ENCODE results near the gene ITPR1.

DNA sequence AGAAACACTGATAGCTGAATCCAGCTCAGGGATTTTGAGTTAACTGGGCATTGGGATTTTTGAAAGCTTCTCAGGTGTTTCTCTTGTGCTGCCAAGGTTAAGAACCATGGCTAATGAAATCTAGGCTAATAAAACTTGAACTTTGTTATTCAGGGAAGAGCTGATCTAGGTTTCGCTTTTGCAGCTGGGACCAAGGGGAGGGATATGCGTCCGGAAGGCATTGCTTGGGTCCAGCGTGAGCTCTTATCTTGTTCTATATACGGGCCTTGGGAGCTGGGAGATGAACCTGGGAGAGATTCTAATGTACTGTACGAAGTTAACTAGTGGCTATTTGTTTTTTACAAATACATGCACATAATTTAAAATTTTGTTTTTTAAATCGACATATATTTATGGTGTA lies 29.8 kb downstream of the ITPR1 start:
- TF ChIP-seq, protein P1, sequence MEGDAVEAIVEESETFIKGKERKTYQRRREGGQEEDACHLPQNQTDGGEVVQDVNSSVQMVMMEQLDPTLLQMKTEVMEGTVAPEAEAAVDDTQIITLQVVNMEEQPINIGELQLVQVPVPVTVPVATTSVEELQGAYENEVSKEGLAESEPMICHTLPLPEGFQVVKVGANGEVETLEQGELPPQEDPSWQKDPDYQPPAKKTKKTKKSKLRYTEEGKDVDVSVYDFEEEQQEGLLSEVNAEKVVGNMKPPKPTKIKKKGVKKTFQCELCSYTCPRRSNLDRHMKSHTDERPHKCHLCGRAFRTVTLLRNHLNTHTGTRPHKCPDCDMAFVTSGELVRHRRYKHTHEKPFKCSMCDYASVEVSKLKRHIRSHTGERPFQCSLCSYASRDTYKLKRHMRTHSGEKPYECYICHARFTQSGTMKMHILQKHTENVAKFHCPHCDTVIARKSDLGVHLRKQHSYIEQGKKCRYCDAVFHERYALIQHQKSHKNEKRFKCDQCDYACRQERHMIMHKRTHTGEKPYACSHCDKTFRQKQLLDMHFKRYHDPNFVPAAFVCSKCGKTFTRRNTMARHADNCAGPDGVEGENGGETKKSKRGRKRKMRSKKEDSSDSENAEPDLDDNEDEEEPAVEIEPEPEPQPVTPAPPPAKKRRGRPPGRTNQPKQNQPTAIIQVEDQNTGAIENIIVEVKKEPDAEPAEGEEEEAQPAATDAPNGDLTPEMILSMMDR (IDR thresholded peaks at IDR 0.05), result no peak
- TF ChIP-seq POLR2A (IDR thresholded peaks at IDR 0.05), result no peak
